ENCODE measurements around the gene SEC61G. TPM values are rescaled to one million over a fixed set of nuclear protein-coding genes. Genes with fewer than 3 reads are reported as not detected.

The SEC61G gene
- total and polyA plus RNA-seq, 8 donors, result 116 to 180 (median 169) TPM

DNA sequence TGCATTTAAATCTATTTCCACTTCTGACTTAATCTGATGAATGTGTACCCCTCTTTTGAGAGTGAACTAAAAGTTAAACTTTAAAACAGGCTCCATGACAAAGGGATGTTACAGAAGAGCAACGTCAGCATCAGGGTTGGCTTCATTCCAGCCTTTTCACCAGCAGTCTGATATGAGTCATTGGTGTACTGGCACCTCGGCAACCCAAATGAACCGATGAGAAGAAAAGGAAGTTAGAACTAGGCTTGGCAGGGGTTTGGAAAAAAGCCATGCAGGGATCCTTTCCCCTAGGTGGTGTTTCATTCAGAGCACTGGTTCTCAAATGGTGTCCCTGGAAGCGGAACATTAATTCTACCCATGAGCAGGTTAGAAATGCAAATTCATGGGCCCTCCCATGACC is 53.6 kb downstream of the SEC61G start:
- TF ChIP-seq, protein P1, sequence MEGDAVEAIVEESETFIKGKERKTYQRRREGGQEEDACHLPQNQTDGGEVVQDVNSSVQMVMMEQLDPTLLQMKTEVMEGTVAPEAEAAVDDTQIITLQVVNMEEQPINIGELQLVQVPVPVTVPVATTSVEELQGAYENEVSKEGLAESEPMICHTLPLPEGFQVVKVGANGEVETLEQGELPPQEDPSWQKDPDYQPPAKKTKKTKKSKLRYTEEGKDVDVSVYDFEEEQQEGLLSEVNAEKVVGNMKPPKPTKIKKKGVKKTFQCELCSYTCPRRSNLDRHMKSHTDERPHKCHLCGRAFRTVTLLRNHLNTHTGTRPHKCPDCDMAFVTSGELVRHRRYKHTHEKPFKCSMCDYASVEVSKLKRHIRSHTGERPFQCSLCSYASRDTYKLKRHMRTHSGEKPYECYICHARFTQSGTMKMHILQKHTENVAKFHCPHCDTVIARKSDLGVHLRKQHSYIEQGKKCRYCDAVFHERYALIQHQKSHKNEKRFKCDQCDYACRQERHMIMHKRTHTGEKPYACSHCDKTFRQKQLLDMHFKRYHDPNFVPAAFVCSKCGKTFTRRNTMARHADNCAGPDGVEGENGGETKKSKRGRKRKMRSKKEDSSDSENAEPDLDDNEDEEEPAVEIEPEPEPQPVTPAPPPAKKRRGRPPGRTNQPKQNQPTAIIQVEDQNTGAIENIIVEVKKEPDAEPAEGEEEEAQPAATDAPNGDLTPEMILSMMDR (IDR thresholded peaks at IDR 0.05), result no peak
- H3K4me3 ChIP-seq, result no peak overlapping the region
- intact Hi-C loops (cut with DNase I), result no loop called here
- H3K27ac ChIP-seq, result no peak overlapping the region
- no peak for ATAC-seq
- no peaks in the 10 kb centered on the region for H3K4me1 ChIP-seq
- peaks cover 0 to 16% of the 10 kb centered on the region in 2 donors for H3K9me3 ChIP-seq
- no peak for DNase-seq
- H3K27me3 ChIP-seq, result no peaks in the 10 kb centered on the region
- no peaks in the 10 kb centered on the region for H3K36me3 ChIP-seq

DNA sequence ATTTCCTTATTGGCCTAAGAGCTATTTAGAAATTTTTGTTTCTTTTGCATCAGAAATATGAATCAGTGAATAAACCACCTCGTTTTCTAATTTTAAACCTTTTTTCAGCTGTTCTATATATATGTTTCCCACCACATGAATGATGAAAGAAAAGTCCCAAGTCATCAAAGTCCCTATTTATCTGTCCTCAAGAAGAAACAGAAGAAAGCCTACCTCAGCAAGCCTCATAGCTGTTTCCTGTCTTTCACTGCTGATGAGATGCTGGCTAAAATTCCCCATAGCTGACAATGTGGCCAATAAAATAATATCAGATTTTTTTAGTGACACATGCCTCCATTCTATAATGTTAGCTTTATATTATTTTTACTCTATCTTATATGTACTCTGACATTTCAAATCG is 54.2 kb downstream of the SEC61G start:
- DNase-seq (no peak), ATAC-seq (no peak)
- Histone ChIP-seq H3K27ac (no peak overlapping the region), H3K9me3 (peaks cover 0 to 16% of the 10 kb centered on the region in 2 donors), H3K4me3 (no peak overlapping the region), H3K27me3 (no peaks in the 10 kb centered on the region), H3K4me1 (no peaks in the 10 kb centered on the region), H3K36me3 (no peaks in the 10 kb centered on the region)
- intact Hi-C loops (cut with DNase I), result no loop called here
- TF ChIP-seq, protein P1 (IDR thresholded peaks at IDR 0.05), result no peak

Other genes starting within 250 kb of the SEC61G start
- gene VSTM2A, start 216.8 kb downstream of the SEC61G start, total RNA-seq, result not detected
- under 1 TPM; 0.06 to 0.48 (median 0.24) TPM for gene VSTM2A, start 216.8 kb downstream of the SEC61G start, polyA plus RNA-seq (ENCODE audit: insufficient read length in 6 of 6)

Data from left lung (tissue), 10 donors.